ENCODE measurements around the gene RIMS4.

The RIMS4 gene

DNA sequence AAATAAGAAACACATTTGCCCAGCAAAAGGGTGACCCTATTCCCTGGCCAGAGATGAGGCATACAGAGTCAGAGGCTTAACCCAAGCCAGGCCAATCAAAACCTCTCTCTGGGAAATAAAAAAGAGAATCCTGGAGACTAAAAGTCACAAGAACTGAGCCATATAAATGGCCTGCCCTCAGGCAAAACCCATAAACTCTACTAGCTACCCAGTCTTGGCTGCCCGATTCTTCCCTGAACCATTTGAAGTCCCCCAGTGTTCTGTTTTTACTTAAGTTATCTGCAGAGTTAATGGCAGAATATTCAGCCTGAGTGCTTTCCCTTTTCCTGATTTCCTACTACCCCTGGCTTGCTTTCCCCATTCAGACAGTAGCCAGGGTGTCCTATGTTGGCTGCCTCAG lies 50.8 kb downstream of the RIMS4 start:
- no peak for DNase-seq (ENCODE audit: low read depth)
- TF ChIP-seq, protein P1, sequence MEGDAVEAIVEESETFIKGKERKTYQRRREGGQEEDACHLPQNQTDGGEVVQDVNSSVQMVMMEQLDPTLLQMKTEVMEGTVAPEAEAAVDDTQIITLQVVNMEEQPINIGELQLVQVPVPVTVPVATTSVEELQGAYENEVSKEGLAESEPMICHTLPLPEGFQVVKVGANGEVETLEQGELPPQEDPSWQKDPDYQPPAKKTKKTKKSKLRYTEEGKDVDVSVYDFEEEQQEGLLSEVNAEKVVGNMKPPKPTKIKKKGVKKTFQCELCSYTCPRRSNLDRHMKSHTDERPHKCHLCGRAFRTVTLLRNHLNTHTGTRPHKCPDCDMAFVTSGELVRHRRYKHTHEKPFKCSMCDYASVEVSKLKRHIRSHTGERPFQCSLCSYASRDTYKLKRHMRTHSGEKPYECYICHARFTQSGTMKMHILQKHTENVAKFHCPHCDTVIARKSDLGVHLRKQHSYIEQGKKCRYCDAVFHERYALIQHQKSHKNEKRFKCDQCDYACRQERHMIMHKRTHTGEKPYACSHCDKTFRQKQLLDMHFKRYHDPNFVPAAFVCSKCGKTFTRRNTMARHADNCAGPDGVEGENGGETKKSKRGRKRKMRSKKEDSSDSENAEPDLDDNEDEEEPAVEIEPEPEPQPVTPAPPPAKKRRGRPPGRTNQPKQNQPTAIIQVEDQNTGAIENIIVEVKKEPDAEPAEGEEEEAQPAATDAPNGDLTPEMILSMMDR (conservative IDR thresholded peaks at IDR 0.05; ENCODE audit: low read depth, low read length): no peak
- H3K4me3 ChIP-seq (ENCODE audit: low read depth, low read length): no peak overlapping the region

DNA sequence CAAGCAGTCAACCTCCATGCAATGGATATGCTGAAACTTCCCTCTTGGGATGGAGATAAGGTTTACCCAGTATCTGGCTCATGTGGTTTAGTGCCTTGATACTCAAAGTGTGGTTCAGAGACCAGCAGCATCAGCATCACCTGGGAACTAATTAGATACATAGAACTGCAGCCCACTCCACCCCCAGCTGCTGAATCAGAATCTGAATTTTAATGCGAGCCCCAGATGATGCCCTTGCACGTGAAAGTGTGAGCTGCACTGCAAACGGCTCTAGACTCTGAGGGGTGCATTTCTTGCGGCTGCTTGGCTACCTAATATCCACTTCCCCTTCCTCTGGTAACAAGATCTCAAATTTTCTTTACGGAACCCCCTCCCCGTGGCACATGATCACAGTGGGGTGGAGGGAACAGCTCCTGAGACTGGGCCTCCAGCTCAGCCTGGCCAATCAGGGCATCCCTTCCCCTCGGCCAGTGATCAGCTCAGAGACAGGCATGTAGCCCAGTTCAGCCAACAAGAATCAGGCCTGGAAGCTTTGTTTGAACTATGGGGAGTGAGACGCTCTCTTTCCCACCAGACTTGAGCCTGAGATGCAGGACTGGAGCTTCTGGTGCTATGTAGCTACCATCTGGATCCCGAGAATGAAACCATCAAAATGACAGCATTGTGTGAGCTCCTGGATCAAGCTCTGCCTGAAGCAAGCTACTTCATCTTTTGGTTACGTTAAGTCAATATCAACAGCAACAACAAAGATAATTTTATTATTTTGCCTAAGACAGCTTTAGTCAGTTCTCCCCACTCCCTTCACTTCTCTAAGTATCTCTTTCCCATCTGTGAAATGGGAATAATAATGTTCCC lies 51.9 kb downstream of the RIMS4 start:
- DNase-seq (ENCODE audit: low read depth): no peak
- TF ChIP-seq, protein P1 (conservative IDR thresholded peaks at IDR 0.05; ENCODE audit: low read depth, low read length): no peak
- H3K4me3 ChIP-seq (ENCODE audit: low read depth, low read length): no peak overlapping the region

DNA sequence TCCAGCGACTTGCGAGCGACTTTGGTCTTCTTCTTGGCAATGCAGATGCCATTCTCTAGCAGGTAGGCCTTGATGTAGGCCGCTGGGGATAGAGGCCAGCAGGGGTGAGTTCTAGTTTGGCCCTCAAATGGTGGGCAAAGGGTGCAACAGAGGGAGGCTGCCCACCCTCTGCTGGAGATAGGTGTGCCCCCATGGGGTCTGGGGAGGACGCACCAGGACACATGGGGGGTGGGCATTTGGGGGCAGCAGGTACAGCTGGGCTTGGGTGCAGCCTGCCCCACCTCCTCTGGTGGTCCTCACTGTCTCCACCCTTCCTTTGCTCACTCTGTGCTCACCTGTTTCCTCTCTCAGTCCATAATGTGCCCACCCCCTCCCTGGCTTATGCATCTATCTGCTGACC lies 53.4 kb downstream of the RIMS4 start:
- no peak overlapping the region for H3K4me3 ChIP-seq (ENCODE audit: low read depth, low read length)
- DNase-seq (ENCODE audit: low read depth): no peak
- TF ChIP-seq, protein P1 (conservative IDR thresholded peaks at IDR 0.05; ENCODE audit: low read depth, low read length): no peak

DNA sequence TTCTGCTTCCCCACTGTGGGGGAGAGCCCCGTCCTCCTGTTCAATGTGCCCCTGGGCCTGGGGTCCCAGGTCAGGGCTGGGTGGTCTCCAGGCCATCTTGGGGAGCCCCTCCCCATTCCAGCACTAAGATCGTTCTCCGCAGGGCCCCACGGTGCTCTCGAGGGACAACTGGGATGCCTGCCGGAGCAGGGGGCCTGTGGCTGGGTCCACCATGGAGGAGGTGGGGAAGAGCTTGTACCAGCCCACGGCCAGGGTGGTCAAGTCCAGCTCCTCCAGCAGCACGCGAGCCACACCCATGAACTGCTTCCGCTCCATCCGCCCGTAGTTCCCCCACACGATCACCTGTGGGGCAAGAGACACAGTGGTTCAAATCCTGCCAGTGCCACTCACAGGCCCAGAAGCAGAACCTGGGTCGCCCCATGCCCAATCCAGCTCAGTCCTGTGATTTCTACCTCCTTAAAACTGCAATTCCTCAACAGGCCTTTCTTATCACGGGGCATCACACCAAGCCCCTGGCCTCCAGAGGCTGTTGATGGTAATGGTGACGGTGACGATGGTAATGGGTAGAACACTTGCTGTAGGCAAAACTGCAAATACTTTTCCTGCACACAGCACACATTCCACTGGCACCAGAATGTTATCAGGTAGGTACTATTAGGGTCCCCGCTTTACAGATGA lies 54.2 kb downstream of the RIMS4 start:
- TF ChIP-seq, protein P1 (conservative IDR thresholded peaks at IDR 0.05; ENCODE audit: low read depth, low read length): no peak
- no peak overlapping the region for H3K4me3 ChIP-seq (ENCODE audit: low read depth, low read length)
- no peak for DNase-seq (ENCODE audit: low read depth)

DNA sequence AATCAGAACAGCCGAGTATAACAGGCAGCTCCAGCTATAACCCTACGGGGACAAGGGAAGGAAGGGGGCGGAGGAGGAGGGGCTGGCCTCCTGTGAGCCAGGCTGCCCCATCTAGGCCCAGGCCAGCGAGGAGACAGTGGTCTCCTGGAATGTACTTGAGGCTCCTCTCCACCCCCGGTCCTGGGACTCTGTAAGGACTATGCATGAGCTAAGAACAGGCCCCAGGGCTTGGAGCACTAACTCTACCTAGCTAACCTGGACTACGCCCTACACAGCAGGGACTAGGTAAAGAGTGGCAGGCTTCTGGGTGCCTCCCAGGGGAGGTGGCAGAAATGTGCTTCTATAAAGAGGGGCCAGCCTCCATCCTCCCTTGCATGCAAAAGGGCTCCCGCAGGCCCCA lies 55.8 kb downstream of the RIMS4 start:
- DNase-seq (ENCODE audit: low read depth): no peak
- no peak overlapping the region for H3K4me3 ChIP-seq (ENCODE audit: low read depth, low read length)
- TF ChIP-seq, protein P1 (conservative IDR thresholded peaks at IDR 0.05; ENCODE audit: low read depth, low read length): no peak

DNA sequence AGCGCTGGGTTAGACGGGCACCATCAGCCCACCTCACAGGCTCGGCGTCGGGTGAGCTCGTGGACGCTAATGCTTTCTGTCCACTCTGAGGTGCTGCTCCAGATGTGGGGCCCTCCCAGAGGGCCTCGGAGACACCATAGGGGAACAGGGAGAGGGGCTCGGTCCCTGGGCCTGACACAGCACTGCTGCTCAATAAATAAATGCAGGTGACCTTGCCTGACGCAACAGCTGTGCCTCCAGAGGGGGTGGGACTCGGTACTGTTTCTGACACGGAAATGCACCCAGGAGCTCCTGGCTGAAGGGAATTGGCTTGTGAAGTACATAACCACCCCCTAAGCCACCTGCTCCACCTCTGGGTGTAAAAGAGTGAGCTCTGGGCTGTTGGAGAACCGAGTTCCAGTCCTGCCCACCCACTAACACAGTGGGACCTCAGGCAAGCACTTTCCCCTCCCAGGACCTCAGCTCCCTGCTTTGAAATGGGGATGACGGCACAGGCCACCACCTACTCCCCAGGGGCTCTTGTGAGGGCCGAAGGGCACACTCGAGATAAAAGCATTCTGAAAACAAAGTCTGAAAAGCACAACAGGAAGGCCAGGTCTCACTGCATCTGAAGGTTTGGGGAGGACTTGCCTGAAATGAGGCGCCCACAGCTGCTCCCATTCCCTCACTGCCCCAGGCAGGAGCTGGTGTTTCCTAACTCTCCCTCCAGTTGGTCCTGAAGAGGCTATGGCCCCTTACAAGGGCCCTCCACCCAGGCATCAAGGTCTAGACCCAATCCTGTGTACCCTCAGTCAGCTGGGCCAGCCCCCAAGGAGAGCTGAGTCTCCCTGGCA lies 58.0 kb downstream of the RIMS4 start:
- TF ChIP-seq, protein P1 (conservative IDR thresholded peaks at IDR 0.05; ENCODE audit: low read depth, low read length): no peak
- DNase-seq (ENCODE audit: low read depth): no peak
- no peak overlapping the region for H3K4me3 ChIP-seq (ENCODE audit: low read depth, low read length)
